ENCODE measurements around the gene GPRIN1.

The GPRIN1 gene

GRCh38 chr5:176590035-176590717 lies 19.8 kb downstream of the GPRIN1 start:
- no peak overlapping the region for H3K4me3 ChIP-seq (ENCODE audit: low read length)
- no peak for TF ChIP-seq ZNF274 (IDR thresholded peaks at IDR 0.05; ENCODE audit: low read depth, low read length)

GRCh38 chr5:176589039-176589769 lies 20.8 kb downstream of the GPRIN1 start:
- H3K4me3 ChIP-seq (ENCODE audit: low read length): no peak overlapping the region
- TF ChIP-seq ZNF274 (IDR thresholded peaks at IDR 0.05; ENCODE audit: low read depth, low read length): no peak

GRCh38 chr5:176588297-176588696 lies 21.7 kb downstream of the GPRIN1 start:
- H3K4me3 ChIP-seq (ENCODE audit: low read length): no peak overlapping the region
- no peak for TF ChIP-seq ZNF274 (IDR thresholded peaks at IDR 0.05; ENCODE audit: low read depth, low read length)

- H3K4me3 ChIP-seq (ENCODE audit: low read length): no peak overlapping the region
- TF ChIP-seq ZNF274 (IDR thresholded peaks at IDR 0.05; ENCODE audit: low read depth, low read length): no peak
These were observed 22.6 kb downstream of the GPRIN1 start for GRCh38 chr5:176587398-176587797.

- H3K4me3 ChIP-seq (ENCODE audit: low read length): no peak overlapping the region
- no peak for TF ChIP-seq ZNF274 (IDR thresholded peaks at IDR 0.05; ENCODE audit: low read depth, low read length)
These were observed 26.9 kb downstream of the GPRIN1 start for GRCh38 chr5:176583076-176583475.

GRCh38 chr5:176581361-176581760 lies 28.6 kb downstream of the GPRIN1 start:
- no peak overlapping the region for H3K4me3 ChIP-seq (ENCODE audit: low read length)
- no peak for TF ChIP-seq ZNF274 (IDR thresholded peaks at IDR 0.05; ENCODE audit: low read depth, low read length)

GRCh38 chr5:176579323-176579722 lies 30.6 kb downstream of the GPRIN1 start:
- H3K4me3 ChIP-seq (ENCODE audit: low read length): no peak overlapping the region
- no peak for TF ChIP-seq ZNF274 (IDR thresholded peaks at IDR 0.05; ENCODE audit: low read depth, low read length)

GRCh38 chr5:176578391-176578808 lies 31.6 kb downstream of the GPRIN1 start:
- H3K4me3 ChIP-seq (ENCODE audit: low read length): no peak overlapping the region
- TF ChIP-seq ZNF274 (IDR thresholded peaks at IDR 0.05; ENCODE audit: low read depth, low read length): no peak

- no peak overlapping the region for H3K4me3 ChIP-seq (ENCODE audit: low read length)
- TF ChIP-seq ZNF274 (IDR thresholded peaks at IDR 0.05; ENCODE audit: low read depth, low read length): no peak
These were observed 32.4 kb downstream of the GPRIN1 start for GRCh38 chr5:176577312-176578176.

- no peak for TF ChIP-seq ZNF274 (IDR thresholded peaks at IDR 0.05; ENCODE audit: low read depth, low read length)
- H3K4me3 ChIP-seq (ENCODE audit: low read length): no peak overlapping the region
These were observed 34.2 kb downstream of the GPRIN1 start for GRCh38 chr5:176575488-176576422.

- no peak overlapping the region for H3K4me3 ChIP-seq (ENCODE audit: low read length)
- no peak for TF ChIP-seq ZNF274 (IDR thresholded peaks at IDR 0.05; ENCODE audit: low read depth, low read length)
These were observed 34.9 kb downstream of the GPRIN1 start for GRCh38 chr5:176575066-176575465.

GRCh38 chr5:176574297-176574591 lies 35.7 kb downstream of the GPRIN1 start:
- no peak for TF ChIP-seq ZNF274 (IDR thresholded peaks at IDR 0.05; ENCODE audit: low read depth, low read length)
- no peak overlapping the region for H3K4me3 ChIP-seq (ENCODE audit: low read length)

GRCh38 chr5:176573564-176574296 lies 36.2 kb downstream of the GPRIN1 start:
- no peak for TF ChIP-seq ZNF274 (IDR thresholded peaks at IDR 0.05; ENCODE audit: low read depth, low read length)
- no peak overlapping the region for H3K4me3 ChIP-seq (ENCODE audit: low read length)

Data from GM08714 (cell line).